NCI-H345 (cell line): ENCODE data around the gene PTF1A.
A peak's percentile ranks its signal among the peaks of the same experiment; 100 is the strongest.

Experiments used
- DNase-seq: peaks from one replicate; lab custom pipeline; 2025; lab: John Stamatoyannopoulos, UW

Gene PTF1A

GRCh38 chr10:23191764-23192711, at the start of gene PTF1A:
Gene PTF1A (plus strand): TSS chr10:23192312. CDS start chr10:23192531, 219 bp downstream.
- DNase-seq, result no peak

- DNase-seq, result no peak
Measured at GRCh38 chr10:23146258-23146657, 45.9 kb upstream of the PTF1A start.

- DNase-seq, result no peak
Measured at GRCh38 chr10:23147035-23147434, 45.1 kb upstream of the PTF1A start.

- no peak for DNase-seq
Measured at GRCh38 chr10:23148214-23148613, 43.9 kb upstream of the PTF1A start.

GRCh38 chr10:23150091-23150490, 42.0 kb upstream of the PTF1A start:
- DNase-seq, result no peak

GRCh38 chr10:23150610-23151009, 41.5 kb upstream of the PTF1A start:
- DNase-seq, result no peak

GRCh38 chr10:23151071-23151470, 41.0 kb upstream of the PTF1A start:
- no peak for DNase-seq

GRCh38 chr10:23155169-23155568, 36.9 kb upstream of the PTF1A start:
- no peak for DNase-seq

- DNase-seq, result no peak
Measured at GRCh38 chr10:23156447-23157150, 35.5 kb upstream of the PTF1A start.

- no peak for DNase-seq
Measured at GRCh38 chr10:23157239-23157681, 34.9 kb upstream of the PTF1A start.

- DNase-seq, result peak; percentile 36
Measured at GRCh38 chr10:23157691-23158369, 34.3 kb upstream of the PTF1A start.

- DNase-seq, result peak; percentile 49
Measured at GRCh38 chr10:23158370-23158769, 33.7 kb upstream of the PTF1A start.

GRCh38 chr10:23171232-23171876, 20.8 kb upstream of the PTF1A start:
- DNase-seq, result no peak

- no peak for DNase-seq
Measured at GRCh38 chr10:23172429-23173213, 19.5 kb upstream of the PTF1A start.

GRCh38 chr10:23173214-23174073, 18.7 kb upstream of the PTF1A start:
- DNase-seq, result no peak

- DNase-seq, result no peak
Measured at GRCh38 chr10:23174074-23174976, 17.8 kb upstream of the PTF1A start.

GRCh38 chr10:23174977-23175512, 17.1 kb upstream of the PTF1A start:
- DNase-seq, result no peak

GRCh38 chr10:23186178-23186577, 5.9 kb upstream of the PTF1A start:
- DNase-seq, result no peak

- DNase-seq, result no peak
Measured at GRCh38 chr10:23186697-23187096, 5.4 kb upstream of the PTF1A start.
